BLaER1 treated with 17β-estradiol and CSF1 and Interleukin-3, amounts not matched to agents 10 nM and 100 nM (cell line): ENCODE results near the gene HCFC2.

ENCODE experiments used
- H3K27ac ChIP-seq, 11 experiments: shearing (Covaris generic); formaldehyde crosslinking; 2 replicates each; pipeline ENCODE4 v1.8.1; 2022
- H3K27me3 ChIP-seq, 11 experiments: shearing (Covaris generic); formaldehyde crosslinking; 2 replicates each; pipeline ENCODE4 v1.8.1; 2022
- H3K36me3 ChIP-seq, 11 experiments: shearing (Covaris generic); formaldehyde crosslinking; 2 replicates each; pipeline ENCODE4 v1.8.1; 2022
- H3K4me1 ChIP-seq, 10 experiments: shearing (Covaris generic); formaldehyde crosslinking; 2 replicates each; pipeline ENCODE4 v1.8.1; 2022
- H3K4me2 ChIP-seq, 11 experiments: shearing (Covaris generic); formaldehyde crosslinking; 2 replicates each; pipeline ENCODE4 v1.8.1; 2022
- H3K4me3 ChIP-seq, 10 experiments: shearing (Covaris generic); formaldehyde crosslinking; 2 replicates each; pipeline ENCODE4 v1.8.1; 2022
- H3K9ac ChIP-seq, 11 experiments: shearing (Covaris generic); formaldehyde crosslinking; 2 replicates each; pipeline ENCODE4 v1.8.1; 2022
- H3K9me3 ChIP-seq, 11 experiments: shearing (Covaris generic); formaldehyde crosslinking; replicated peaks in 1 of 11; 2 replicates each; pipeline ENCODE4 v1.8.1; 2022
- H4K20me1 ChIP-seq, 11 experiments: shearing (Covaris generic); formaldehyde crosslinking; 2 replicates each; pipeline ENCODE4 v1.8.1; 2022
- Cebpa-rat ChIP-seq, 11 experiments: shearing (Covaris generic); IDR thresholded peaks; 2 replicates each; pipeline ENCODE4 v1.8.1; 2022

The HCFC2 gene

DNA sequence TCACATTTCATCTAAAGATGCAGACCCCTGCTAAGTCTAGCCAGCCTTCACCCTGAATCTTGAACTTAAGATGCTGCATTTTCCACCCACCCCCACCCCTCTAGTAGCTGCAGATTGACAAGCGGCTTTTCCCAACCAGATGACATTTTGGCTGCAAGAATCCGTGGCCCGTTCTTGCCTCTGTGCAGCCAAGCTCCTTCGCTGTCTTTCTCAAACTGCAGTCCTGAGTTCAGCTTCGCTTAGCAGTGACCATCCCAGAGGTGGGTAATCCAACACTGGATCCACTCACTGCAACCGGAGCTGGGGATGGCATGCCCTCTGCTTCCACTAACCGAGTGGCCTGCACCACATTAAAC, 74.4 kb downstream of the HCFC2 start:
- peaks cover 0 to 14% (median 10%) of the 10 kb centered on the region in 11 experiments; a peak in 13 of 22 replicates for H3K36me3 ChIP-seq
- H3K27ac ChIP-seq = peak overlapping the region in 10 of 11 experiments; percentile 59 to 85 (median 76); a peak in 18 of 22 replicates
- H3K9me3 ChIP-seq = peaks cover 0 to 3% (median 0%) of the 10 kb centered on the region in 11 experiments; a peak in 10 of 22 replicates
- no peak for TF ChIP-seq Cebpa-rat (IDR thresholded peaks at IDR 0.05)
- H3K4me2 ChIP-seq = peak overlapping the region; percentile 68 to 94 (median 83)
- no peaks in the 10 kb centered on the region for H3K27me3 ChIP-seq
- peak overlapping the region; percentile 65 to 82 (median 78); a peak in 20 of 22 replicates for H3K9ac ChIP-seq
- peak overlapping the region in 9 of 10 experiments; percentile 23 to 57 (median 47); a peak in 9 of 20 replicates for H3K4me3 ChIP-seq
- H4K20me1 ChIP-seq = no peaks in the 10 kb centered on the region; a peak in 1 of 22 replicates
- peaks cover 30 to 39% (median 35%) of the 10 kb centered on the region in 10 experiments for H3K4me1 ChIP-seq

DNA sequence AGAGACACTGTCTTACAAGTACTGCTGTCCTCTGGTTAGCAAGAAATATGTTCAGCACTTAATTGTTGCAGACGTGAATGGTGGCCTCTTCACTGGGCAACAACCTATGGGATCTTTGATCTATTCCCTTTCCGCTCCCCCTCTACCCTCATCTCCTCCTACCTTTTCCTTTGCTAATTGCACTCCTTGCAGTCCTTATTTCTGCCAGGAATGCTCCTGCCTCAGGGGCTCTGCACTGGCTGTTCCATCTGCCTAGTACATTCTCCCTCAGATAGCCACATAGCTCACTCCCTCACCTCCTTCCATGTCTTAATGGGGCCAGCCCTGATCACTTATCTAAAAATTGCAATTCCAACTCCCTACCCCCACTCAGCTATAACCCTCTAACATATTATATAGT, 78.2 kb downstream of the HCFC2 start:
- H3K4me2 ChIP-seq = no peak overlapping the region
- no peak for TF ChIP-seq Cebpa-rat (IDR thresholded peaks at IDR 0.05)
- no peaks in the 10 kb centered on the region for H4K20me1 ChIP-seq
- no peaks in the 10 kb centered on the region for H3K36me3 ChIP-seq
- H3K27ac ChIP-seq = no peak overlapping the region
- no peak overlapping the region for H3K4me3 ChIP-seq
- no peaks in the 10 kb centered on the region for H3K27me3 ChIP-seq
- H3K9me3 ChIP-seq = peaks cover 10 to 27% (median 20%) of the 10 kb centered on the region in 11 experiments; a peak in 21 of 22 replicates
- H3K4me1 ChIP-seq = peaks cover 5 to 12% (median 7%) of the 10 kb centered on the region in 10 experiments; a peak in 17 of 20 replicates
- H3K9ac ChIP-seq = no peak overlapping the region

DNA sequence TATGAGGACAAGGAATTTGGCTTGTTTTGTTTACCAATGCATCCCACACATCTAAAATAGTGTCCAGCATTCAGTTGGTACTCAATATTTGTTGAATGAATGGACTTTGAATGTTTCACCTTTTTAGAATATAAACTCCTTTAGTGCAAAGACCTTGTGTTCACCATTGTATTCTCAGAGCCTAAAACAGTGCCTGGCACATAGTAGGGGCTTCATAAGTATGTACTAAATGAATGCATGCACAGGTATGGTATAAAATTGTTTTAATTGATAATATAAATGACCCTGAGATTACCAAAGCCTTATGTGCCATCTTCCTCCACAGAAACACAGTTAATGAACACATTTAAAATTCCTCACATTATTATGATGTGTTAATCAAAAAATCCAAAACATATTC, 78.7 kb downstream of the HCFC2 start:
- no peak for TF ChIP-seq Cebpa-rat (IDR thresholded peaks at IDR 0.05)
- no peaks in the 10 kb centered on the region for H3K36me3 ChIP-seq
- H3K27me3 ChIP-seq = no peaks in the 10 kb centered on the region
- H3K27ac ChIP-seq = no peak overlapping the region
- H3K9me3 ChIP-seq = peaks cover 10 to 27% (median 20%) of the 10 kb centered on the region in 11 experiments; a peak in 21 of 22 replicates
- no peak overlapping the region for H3K9ac ChIP-seq
- H3K4me2 ChIP-seq = no peak overlapping the region
- H3K4me1 ChIP-seq = peaks cover 5 to 12% (median 7%) of the 10 kb centered on the region in 10 experiments; a peak in 17 of 20 replicates
- H3K4me3 ChIP-seq = no peak overlapping the region
- H4K20me1 ChIP-seq = no peaks in the 10 kb centered on the region

DNA sequence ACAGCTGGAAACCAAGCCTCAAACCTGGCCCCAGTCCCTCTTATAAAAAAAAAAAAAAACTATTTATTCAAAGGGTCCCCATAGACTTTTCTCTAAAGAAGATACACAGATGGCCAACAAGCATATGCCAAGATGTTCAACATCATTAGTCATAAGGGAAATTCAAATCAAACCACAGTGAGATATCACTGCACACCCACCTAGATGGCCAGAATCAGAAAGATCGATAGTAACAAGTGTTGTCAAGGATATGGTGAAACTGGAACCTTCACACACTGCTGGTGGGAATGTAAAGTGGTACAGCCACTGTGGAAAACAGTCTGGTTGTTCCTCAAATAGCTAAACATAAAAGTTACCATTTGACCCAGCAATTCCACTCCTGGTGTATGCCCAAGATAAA, 79.6 kb downstream of the HCFC2 start:
- Histone ChIP-seq H3K9ac (no peak overlapping the region), H3K4me1 (peaks cover 0 to 5% (median under 1%) of the 10 kb centered on the region in 10 experiments; a peak in 10 of 20 replicates), H3K27me3 (no peaks in the 10 kb centered on the region), H3K27ac (no peak overlapping the region), H3K36me3 (no peaks in the 10 kb centered on the region), H4K20me1 (no peaks in the 10 kb centered on the region), H3K9me3 (peaks cover 10 to 27% (median 20%) of the 10 kb centered on the region in 11 experiments; a peak in 21 of 22 replicates), H3K4me3 (no peak overlapping the region), H3K4me2 (no peak overlapping the region)
- no peak for TF ChIP-seq Cebpa-rat (IDR thresholded peaks at IDR 0.05)

DNA sequence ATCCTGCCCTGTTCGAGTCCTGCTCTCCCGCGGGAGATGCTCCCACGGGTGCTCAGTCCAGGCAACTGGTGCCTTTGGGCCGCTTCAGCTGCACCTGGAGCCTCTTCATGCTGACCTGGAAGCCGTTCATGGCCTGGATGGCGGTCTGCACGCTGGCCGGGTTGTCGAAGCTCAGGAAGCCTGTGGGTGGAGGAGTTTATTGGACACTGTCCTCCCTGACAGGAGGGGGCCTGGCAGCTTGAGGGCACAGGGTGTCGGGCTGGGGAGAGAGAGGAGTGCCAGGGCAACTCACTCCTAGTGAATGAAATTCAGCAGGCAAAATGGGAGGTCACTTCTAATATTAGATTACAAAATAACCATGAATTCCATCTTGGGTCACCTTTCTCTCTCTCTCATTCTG, 83.0 kb downstream of the HCFC2 start:
- peaks cover 10 to 27% (median 20%) of the 10 kb centered on the region in 11 experiments; a peak in 21 of 22 replicates for H3K9me3 ChIP-seq
- H3K36me3 ChIP-seq = no peaks in the 10 kb centered on the region
- H3K27ac ChIP-seq = no peak overlapping the region
- H3K4me1 ChIP-seq = 0 out of 20 replicates have a peak, but pooled peaks cover 0 to 5% (median 0%) of the 10 kb centered on the region in 10 experiments
- no peak overlapping the region for H3K4me3 ChIP-seq
- TF ChIP-seq Cebpa-rat (IDR thresholded peaks at IDR 0.05) = no peak
- no peak overlapping the region for H3K9ac ChIP-seq
- H3K4me2 ChIP-seq = no peak overlapping the region
- H4K20me1 ChIP-seq = no peaks in the 10 kb centered on the region
- no peaks in the 10 kb centered on the region for H3K27me3 ChIP-seq

- Histone ChIP-seq H3K4me2 (no peak overlapping the region), H3K27me3 (no peaks in the 10 kb centered on the region), H3K4me1 (peaks cover 0 to 11% (median 2%) of the 10 kb centered on the region in 10 experiments; a peak in 5 of 20 replicates), H4K20me1 (no peaks in the 10 kb centered on the region), H3K27ac (no peak overlapping the region), H3K9ac (no peak overlapping the region), H3K36me3 (no peaks in the 10 kb centered on the region), H3K9me3 (peaks cover 6 to 9% (median 7%) of the 10 kb centered on the region in 11 experiments; a peak in 19 of 22 replicates), H3K4me3 (no peak overlapping the region)
- no peak for TF ChIP-seq Cebpa-rat (IDR thresholded peaks at IDR 0.05)
Observed at GRCh38 chr12:104150416-104150815, 86.1 kb downstream of the HCFC2 start.

GRCh38 chr12:104152685-104153241, 88.4 kb downstream of the HCFC2 start:
- no peak overlapping the region for H3K4me2 ChIP-seq
- H3K36me3 ChIP-seq = no peaks in the 10 kb centered on the region
- no peak overlapping the region for H3K27ac ChIP-seq
- H3K9me3 ChIP-seq = no peaks in the 10 kb centered on the region
- no peak for TF ChIP-seq Cebpa-rat (IDR thresholded peaks at IDR 0.05)
- no peaks in the 10 kb centered on the region for H3K27me3 ChIP-seq
- H3K4me1 ChIP-seq = peaks cover 0 to 11% (median 0%) of the 10 kb centered on the region in 10 experiments; a peak in 5 of 20 replicates
- no peak overlapping the region for H3K9ac ChIP-seq
- H4K20me1 ChIP-seq = no peaks in the 10 kb centered on the region
- H3K4me3 ChIP-seq = no peak overlapping the region

- Histone ChIP-seq H3K27me3 (no peaks in the 10 kb centered on the region), H3K27ac (no peak overlapping the region), H3K4me2 (peak overlapping the region in 1 of 11 experiments; percentile 37; a peak in 2 of 22 replicates), H4K20me1 (no peaks in the 10 kb centered on the region), H3K4me3 (no peak overlapping the region), H3K9me3 (no peaks in the 10 kb centered on the region), H3K4me1 (peaks cover 0 to 11% (median 0%) of the 10 kb centered on the region in 10 experiments; a peak in 5 of 20 replicates), H3K36me3 (no peaks in the 10 kb centered on the region), H3K9ac (no peak overlapping the region)
- no peak for TF ChIP-seq Cebpa-rat (IDR thresholded peaks at IDR 0.05)
Observed at GRCh38 chr12:104154286-104154685, 90.0 kb downstream of the HCFC2 start.

- Histone ChIP-seq H4K20me1 (no peaks in the 10 kb centered on the region), H3K4me3 (no peak overlapping the region), H3K36me3 (no peaks in the 10 kb centered on the region), H3K4me1 (peaks cover 0 to 11% (median 0%) of the 10 kb centered on the region in 10 experiments; a peak in 5 of 20 replicates), H3K9me3 (no peaks in the 10 kb centered on the region), H3K27me3 (no peaks in the 10 kb centered on the region), H3K4me2 (peak overlapping the region in 1 of 11 experiments; percentile 37; a peak in 2 of 22 replicates), H3K27ac (no peak overlapping the region), H3K9ac (no peak overlapping the region)
- TF ChIP-seq Cebpa-rat (IDR thresholded peaks at IDR 0.05) = no peak
Observed at GRCh38 chr12:104154806-104155205, 90.5 kb downstream of the HCFC2 start.
